ENCODE measurements around the gene RUNX2.

- TF ChIP-seq POLR2AphosphoS5 (IDR thresholded peaks at IDR 0.05) (no peak), CTCF (IDR thresholded peaks at IDR 0.05) (no peak), EP300 (IDR thresholded peaks at IDR 0.05) (no peak)
Measured at GRCh38 chr6:45434381-45434700, 106.2 kb downstream of the RUNX2 start.

Data from stomach (tissue), 4 donors.